PC-9 (cell line): Measurements from ENCODE around the gene ADAM23. TPM values are rescaled to one million over a fixed set of nuclear protein-coding genes. Genes with fewer than 3 reads are reported as not detected.

Source experiments
- BruUV-seq: library from RNA; stranded (reverse); fragments of 400-500 nt; replicated peaks from 2 replicates; lab custom pipeline; 2021; lab: Mats Ljungman, UMichigan
- CTCF ChIA-PET: fragments of 300-600 bp; sonication (Branson Sonifier 250); formaldehyde crosslinking; loops from one replicate; lab custom pipeline; 2022; ENCODE audit warnings: antibody characterized with exemption; lab: Charles Lee
- POLR2A ChIA-PET: fragments of 300-600 bp; sonication (Branson Sonifier 250); formaldehyde crosslinking; loops from one replicate; lab custom pipeline; 2022; ENCODE audit warnings: antibody characterized with exemption; ENCODE audit not compliant: unreplicated experiment; lab: Charles Lee
- DNase-seq, 2 experiments: peaks; one replicate each; pipeline versions ENCODE4 v3.0.0 to v3.0.0-alpha.2; 2015 to 2022; ENCODE audit warnings: mixed read lengths in 1 of 2
- H2AFZ ChIP-seq: fragments of 200-600 bp; sonication (generic); 2 replicates; pipeline ENCODE4 v1.8.1; 2017; ENCODE audit warnings: antibody characterized with exemption
- H3F3A ChIP-seq: fragments of 200-600 bp; sonication (generic); 2 replicates; pipeline ENCODE4 v1.8.1; 2017; ENCODE audit warnings: antibody characterized with exemption, mild to moderate bottlenecking, low read depth; ENCODE audit not compliant: insufficient read depth
- H3K27ac ChIP-seq: fragments of 200-600 bp; sonication (generic); 2 replicates; pipeline ENCODE4 v1.6.1; 2016; ENCODE audit warnings: mixed run types
- H3K27me3 ChIP-seq: fragments of 200-600 bp; sonication (generic); 2 replicates; pipeline ENCODE4 v1.6.1; 2016; ENCODE audit warnings: low read depth, mixed run types; ENCODE audit not compliant: insufficient read depth
- H3K36me3 ChIP-seq: fragments of 200-600 bp; sonication (generic); 2 replicates; pipeline ENCODE4 v1.6.1; 2016; ENCODE audit warnings: low read depth, mixed run types
- H3K4me1 ChIP-seq: fragments of 200-600 bp; sonication (generic); replicated peaks from 2 replicates; pipeline ENCODE4 v1.6.1; 2016; ENCODE audit warnings: mixed run types; ENCODE audit not compliant: insufficient read depth
- H3K4me2 ChIP-seq: fragments of 200-600 bp; sonication (generic); 2 replicates; pipeline ENCODE4 v1.6.1; 2017; ENCODE audit warnings: mixed run types
- H3K4me3 ChIP-seq: fragments of 200-600 bp; sonication (generic); 2 replicates; pipeline ENCODE4 v1.6.1; 2016; ENCODE audit warnings: mixed run types
- H3K79me2 ChIP-seq: fragments of 200-600 bp; sonication (generic); 2 replicates; pipeline ENCODE4 v1.6.1; 2017; ENCODE audit warnings: low read depth, mixed run types
- H3K9me2 ChIP-seq: fragments of 200-600 bp; sonication (generic); 2 replicates; pipeline ENCODE4 v1.8.1; 2017; ENCODE audit warnings: mild to moderate bottlenecking; ENCODE audit not compliant: insufficient read depth
- H3K9me3 ChIP-seq: fragments of 200-600 bp; sonication (generic); 2 replicates; pipeline ENCODE4 v1.8.1; 2016; ENCODE audit warnings: low read depth; ENCODE audit not compliant: insufficient read depth
- H4K20me1 ChIP-seq: fragments of 200-600 bp; sonication (generic); 2 replicates; pipeline ENCODE4 v1.8.1; 2017; ENCODE audit not compliant: insufficient read depth
- CTCF ChIP-seq: fragments of 200-600 bp; sonication (generic); conservative IDR thresholded peaks from 2 replicates; pipeline ENCODE4 v1.6.1; 2017; ENCODE audit warnings: mixed run types, antibody characterized with exemption, mild to moderate bottlenecking, moderate library complexity
- EZH2 ChIP-seq: fragments of 200-600 bp; sonication (generic); IDR thresholded peaks from 2 replicates; pipeline ENCODE4 v1.8.0; 2017; ENCODE audit warnings: antibody characterized with exemption, low read depth
- intact Hi-C: fragments of 100-400 bp; cut with micrococcal nuclease; formaldehyde crosslinking; loops from one replicate; pipeline ENCODE4 v1.10.0; 2022; ENCODE audit not compliant: unreplicated experiment
- total RNA-seq: library from RNA; stranded (reverse); gene quantifications from 2 replicates; pipeline ENCODE4 v1.2.3, GENCODE V29; 2021

ADAM23 gene
- total RNA-seq, 1 experiment from 2014 or later: 12.0 TPM

GRCh38 chr2:206521115-206521514, 77.8 kb downstream of the ADAM23 start:
- H3K79me2 ChIP-seq: no peaks in the 10 kb centered on the region
- intact Hi-C loops: no loop called here
- H3K9me2 ChIP-seq: no peaks in the 10 kb centered on the region
- no peaks in the 10 kb centered on the region for H3F3A ChIP-seq
- H4K20me1 ChIP-seq: no peaks in the 10 kb centered on the region
- H3K9me3 ChIP-seq: no peaks in the 10 kb centered on the region
- no peaks in the 10 kb centered on the region for H3K27me3 ChIP-seq
- CTCF ChIA-PET: no interaction called here
- H3K4me1 ChIP-seq: no peaks in the 10 kb centered on the region
- H3K36me3 ChIP-seq: no peaks in the 10 kb centered on the region
- no peak overlapping the region for H2AFZ ChIP-seq
- POLR2A ChIA-PET: no interaction called here
- DNase-seq: no peak
- no peak overlapping the region for H3K4me3 ChIP-seq
- BruUV-seq: no TSS peak
- H3K4me2 ChIP-seq: no peak overlapping the region
- TF ChIP-seq EZH2 (no peak), CTCF (no peak)
- no peak overlapping the region for H3K27ac ChIP-seq

GRCh38 chr2:206521612-206522011, 78.3 kb downstream of the ADAM23 start:
- no TSS peak for BruUV-seq
- H3F3A ChIP-seq: no peaks in the 10 kb centered on the region
- no peaks in the 10 kb centered on the region for H3K9me3 ChIP-seq
- no peak overlapping the region for H3K27ac ChIP-seq
- DNase-seq: no peak
- H3K4me3 ChIP-seq: no peak overlapping the region
- H2AFZ ChIP-seq: no peak overlapping the region
- intact Hi-C loops: no loop called here
- no peaks in the 10 kb centered on the region for H3K4me1 ChIP-seq
- H3K27me3 ChIP-seq: no peaks in the 10 kb centered on the region
- no peaks in the 10 kb centered on the region for H4K20me1 ChIP-seq
- no peaks in the 10 kb centered on the region for H3K36me3 ChIP-seq
- no peak for TF ChIP-seq EZH2
- no peak for TF ChIP-seq CTCF
- H3K9me2 ChIP-seq: no peaks in the 10 kb centered on the region
- CTCF ChIA-PET: no interaction called here
- no peaks in the 10 kb centered on the region for H3K79me2 ChIP-seq
- H3K4me2 ChIP-seq: no peak overlapping the region
- POLR2A ChIA-PET: no interaction called here

GRCh38 chr2:206526416-206526815, 83.1 kb downstream of the ADAM23 start:
- no peak for DNase-seq
- Histone ChIP-seq H3K9me3 (no peaks in the 10 kb centered on the region), H3K79me2 (no peaks in the 10 kb centered on the region), H4K20me1 (no peaks in the 10 kb centered on the region), H2AFZ (no peak overlapping the region), H3K4me2 (no peak overlapping the region), H3K36me3 (no peaks in the 10 kb centered on the region), H3F3A (no peaks in the 10 kb centered on the region), H3K27ac (no peak overlapping the region), H3K9me2 (no peaks in the 10 kb centered on the region), H3K4me3 (no peak overlapping the region), H3K4me1 (no peaks in the 10 kb centered on the region), H3K27me3 (no peaks in the 10 kb centered on the region)
- ChIA-PET POLR2A (no interaction called here), CTCF (no interaction called here)
- intact Hi-C loops: no loop called here
- BruUV-seq: no TSS peak
- TF ChIP-seq CTCF: no peak
- no peak for TF ChIP-seq EZH2
